Amniotic stem cell (primary cell): ENCODE measurements around the gene PSMG2.

Source experiments
- DNase-seq: peaks from one replicate; lab custom pipeline; 2025; lab: John Stamatoyannopoulos, UW

The PSMG2 gene

DNA sequence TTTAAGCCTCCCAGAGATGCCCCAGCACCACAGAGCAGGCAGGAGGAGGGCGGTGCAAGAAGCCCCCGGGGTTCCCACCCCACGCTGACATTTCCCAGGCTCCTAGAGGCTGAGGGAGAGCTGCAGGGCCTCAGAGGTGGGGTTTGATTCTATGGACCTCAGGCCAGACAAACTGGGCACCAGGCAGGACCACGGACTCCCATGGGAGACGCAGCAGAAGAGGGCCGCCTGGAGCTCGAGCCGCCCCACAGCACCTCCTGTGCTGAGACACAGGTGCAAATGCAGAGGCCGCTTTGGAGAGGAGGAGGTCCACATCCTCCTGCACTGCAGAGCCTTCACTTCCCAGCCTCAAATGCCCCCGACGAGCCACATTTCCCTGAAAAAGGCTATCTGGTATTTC, 62.7 kb downstream of the PSMG2 start:
- DNase-seq, result no peak

DNA sequence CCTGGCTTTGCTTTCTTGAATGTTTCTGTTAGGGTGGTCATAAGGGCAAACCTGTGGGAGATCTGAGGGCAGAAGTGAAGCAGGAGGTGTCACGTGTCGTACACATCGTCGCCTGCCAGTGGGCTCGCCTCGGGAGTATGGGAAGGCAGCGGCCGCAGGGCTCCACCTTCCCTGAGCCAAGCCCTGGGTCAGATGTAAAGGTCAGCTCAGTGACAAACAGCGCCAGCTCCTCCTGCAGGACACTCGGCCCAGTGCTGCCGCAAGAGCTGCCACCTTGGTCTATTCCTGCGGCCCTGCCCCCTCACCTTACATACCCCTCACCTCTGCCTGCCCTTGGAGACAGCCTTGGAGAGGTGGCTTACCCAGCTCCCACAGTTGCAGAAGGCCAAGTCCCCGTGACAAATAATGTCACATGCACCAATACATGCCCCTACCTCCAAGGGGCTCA, 64.2 kb downstream of the PSMG2 start:
- DNase-seq, result no peak

DNA sequence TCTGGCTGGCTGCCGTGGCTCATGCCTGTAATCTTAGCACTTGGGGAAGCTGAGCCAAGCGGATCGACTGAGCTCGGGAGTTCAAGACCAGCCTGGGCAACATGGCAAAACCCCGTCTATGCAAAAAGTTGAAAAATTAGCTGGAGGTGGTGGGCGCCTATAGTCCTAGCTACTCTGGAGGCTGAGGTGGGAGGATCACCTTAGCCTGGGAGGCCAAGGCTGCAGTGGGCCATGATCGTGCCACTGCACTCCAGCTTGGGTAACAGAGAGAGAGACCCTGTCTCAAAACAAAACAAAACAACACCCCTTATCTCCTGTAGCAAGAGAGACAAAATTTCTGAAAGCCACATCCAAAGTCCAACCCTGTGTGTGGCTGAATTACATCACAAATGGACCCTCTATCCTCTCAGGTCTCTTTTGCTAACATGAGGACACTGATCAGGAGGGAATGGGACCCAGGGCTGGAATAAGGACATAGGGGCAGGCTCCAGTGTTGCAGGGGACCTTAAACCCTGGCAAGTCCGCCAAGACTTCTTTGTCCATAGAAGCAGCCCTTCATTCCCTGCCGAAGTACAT, 64.8 kb downstream of the PSMG2 start:
- DNase-seq, result no peak

DNA sequence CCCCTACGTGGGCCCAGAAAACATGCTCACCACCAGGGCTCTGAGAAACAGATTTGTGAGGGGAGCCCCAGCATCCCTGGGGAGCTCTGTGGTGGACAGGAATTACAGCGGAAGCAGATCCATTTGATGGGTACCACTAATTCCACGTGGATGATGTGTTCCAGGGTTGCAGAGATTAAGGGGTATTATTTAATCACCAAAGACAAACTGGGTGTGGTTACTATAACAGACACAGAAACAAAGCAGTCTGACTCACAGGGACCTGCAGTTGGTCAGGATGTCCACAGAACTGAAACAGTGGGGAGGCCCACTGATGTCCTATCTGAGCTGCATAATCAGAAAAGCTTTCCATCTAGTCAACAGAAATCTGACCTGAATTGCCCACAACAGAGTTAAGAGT, 65.8 kb downstream of the PSMG2 start:
- DNase-seq, result peak; percentile 4

DNA sequence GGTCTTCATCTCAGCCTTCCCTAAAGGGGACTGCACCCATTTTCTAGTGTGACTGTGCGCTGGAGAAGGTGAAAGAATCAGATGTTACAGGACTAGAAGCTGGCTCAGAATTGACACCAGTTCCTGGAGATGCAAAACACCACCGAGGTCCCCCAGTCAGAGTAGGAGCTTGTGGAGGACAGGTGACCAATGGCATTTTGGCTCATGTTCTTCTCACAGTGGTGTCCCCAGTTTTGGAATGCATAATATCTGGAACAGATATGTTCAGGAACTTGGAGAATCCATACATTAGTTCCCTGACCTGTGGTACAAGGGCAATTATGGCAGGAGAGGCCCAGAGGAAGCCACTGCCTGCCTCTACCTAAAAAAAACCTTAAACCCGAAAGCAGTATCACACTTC, 66.3 kb downstream of the PSMG2 start:
- no peak for DNase-seq

DNA sequence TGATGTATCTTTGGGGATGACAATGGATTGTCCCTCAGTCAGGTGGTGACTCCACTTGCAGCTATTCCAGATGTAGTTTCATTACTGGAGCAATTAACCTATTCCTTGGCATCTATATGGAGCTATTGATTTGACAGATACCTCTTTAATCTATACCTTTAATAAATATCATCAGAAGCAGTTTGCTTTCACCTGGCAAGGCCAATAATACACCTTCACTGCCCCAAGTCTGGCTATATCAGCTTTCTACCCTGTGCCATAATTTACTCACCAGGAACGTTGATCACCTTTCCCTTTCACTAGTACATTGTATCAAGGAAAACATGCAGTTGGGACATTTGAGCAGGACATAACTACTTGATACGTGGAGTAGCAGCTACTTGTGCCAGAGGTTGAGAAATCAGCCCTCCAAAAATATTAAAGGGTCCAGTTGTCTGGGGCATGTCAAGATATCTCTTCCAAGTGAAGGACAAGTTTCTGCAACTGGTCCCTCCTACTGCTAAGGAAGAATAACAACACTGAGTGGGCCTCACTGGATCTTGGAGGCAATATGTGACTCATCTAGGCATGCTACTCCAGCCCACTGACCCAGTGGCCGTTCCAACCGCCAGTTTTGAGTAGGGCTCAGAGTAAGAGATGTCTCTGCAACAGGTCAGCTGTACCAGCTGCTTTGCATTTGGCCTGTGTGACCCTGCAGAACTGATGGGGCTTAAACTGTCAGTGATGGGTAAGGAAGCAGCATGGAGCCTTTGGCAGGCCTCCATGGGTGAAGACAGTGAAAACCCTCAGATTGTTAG, 67.0 kb downstream of the PSMG2 start:
- no peak for DNase-seq

DNA sequence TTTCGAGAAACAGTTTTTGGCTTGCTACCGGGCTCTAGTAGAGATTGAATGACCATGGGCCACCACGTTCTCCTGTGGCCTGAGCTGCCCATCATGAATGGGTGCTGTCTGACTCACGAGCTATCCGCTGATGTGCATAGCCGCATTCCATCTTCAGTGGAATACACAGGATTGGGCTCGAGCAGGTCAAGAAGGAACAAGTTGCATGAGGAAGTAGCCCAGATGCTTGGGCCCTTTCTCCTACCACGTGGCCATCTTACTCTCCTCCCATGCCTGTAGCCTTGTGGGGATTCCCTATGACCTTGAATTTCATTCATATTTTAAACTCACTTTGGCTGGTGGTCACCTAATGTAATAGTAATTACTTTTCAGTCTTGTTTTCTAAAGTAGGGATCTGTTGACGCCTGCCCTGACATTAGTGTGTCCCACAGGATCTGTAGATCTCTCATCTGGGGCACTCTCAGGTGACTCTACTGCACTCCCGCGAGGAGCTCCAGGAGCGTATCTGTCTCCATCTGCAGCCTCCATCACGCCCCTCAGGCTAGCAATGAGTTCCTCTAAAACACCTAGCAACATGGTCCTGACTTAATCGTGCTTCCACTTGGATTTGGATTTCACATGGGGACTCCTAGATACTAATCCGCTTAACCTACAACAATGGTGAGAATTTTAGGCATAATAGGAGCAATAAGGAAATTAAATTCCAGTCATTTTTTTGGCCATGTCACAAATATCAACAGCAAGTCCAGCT, 67.8 kb downstream of the PSMG2 start:
- no peak for DNase-seq

DNA sequence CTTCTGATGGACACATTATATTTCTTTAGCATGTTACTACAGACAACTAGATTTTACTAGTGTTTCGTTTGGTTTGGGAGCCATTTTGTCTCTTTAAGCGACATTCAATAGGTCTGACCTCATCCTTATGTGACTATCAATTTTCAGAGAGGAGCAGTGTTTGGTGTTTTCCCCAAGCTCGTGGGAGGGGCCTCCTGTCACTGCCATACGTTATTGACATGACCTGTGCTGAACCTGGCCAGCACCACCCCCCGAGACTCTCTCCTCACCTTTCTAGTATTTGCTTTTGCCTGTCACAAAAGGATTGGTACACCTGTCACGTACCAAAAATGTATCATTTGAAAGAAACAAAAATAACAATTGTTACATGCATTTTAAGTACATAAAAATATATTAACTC, 69.3 kb downstream of the PSMG2 start:
- DNase-seq, result no peak

DNA sequence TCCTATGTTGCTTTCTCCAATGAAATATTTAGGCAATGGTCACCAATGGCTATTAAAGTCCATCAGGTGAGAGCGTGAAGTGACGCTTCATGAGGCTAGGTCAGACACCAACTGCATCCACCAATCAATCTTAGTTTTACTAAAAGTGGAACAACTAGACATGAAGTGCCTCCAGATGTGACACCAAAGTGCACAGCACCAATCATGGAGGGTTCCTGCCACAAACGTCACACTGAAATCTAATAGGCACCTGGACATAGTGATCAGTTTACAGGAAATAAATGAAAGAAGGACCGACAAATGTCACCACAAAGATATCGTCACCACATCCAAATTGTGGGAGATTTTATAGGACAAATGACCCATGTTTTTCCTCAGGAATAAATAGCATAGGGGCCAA, 70.5 kb downstream of the PSMG2 start:
- DNase-seq, result no peak

DNA sequence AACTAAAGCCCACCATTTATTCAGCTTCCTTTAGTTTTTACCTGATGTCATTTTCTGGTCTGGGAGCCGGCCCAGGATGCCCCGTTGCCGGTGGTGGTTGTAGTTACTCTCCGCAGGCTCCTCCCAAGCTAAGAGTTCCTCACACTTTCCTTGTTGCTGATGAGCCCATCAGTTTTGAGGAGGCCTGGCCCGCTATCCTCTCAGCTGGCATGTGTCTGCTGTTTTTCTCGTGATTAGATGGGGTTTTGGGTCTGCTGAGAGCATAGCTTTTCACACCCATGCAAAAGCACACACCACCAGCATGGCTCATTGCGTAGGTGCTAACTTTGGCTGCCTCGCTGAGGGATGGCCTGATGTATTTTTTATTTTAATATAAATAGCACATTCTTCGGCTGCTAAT, 72.1 kb downstream of the PSMG2 start:
- no peak for DNase-seq
